PC-3 (cell line): ENCODE measurements around the gene GPR146. TPM values are rescaled to one million over a fixed set of nuclear protein-coding genes. Genes with fewer than 3 reads are reported as not detected.

Source experiments
- ATAC-seq: fragments of 200-7000 bp; cut with Tn5 transposase; 2 replicates; pipeline ENCODE4 v1.9.1; 2020; ENCODE audit warnings: mild to moderate bottlenecking, moderate library complexity
- BruUV-seq: library from RNA; stranded (reverse); fragments of 400-500 nt; replicated peaks from 2 replicates; lab custom pipeline; 2021; lab: Mats Ljungman, UMichigan
- CTCF ChIA-PET: fragments of 300-600 bp; sonication (Branson Sonifier 250); formaldehyde crosslinking; loops from one replicate; lab custom pipeline; 2022; ENCODE audit warnings: antibody characterized with exemption; lab: Charles Lee
- POLR2A ChIA-PET: fragments of 300-600 bp; sonication (Branson Sonifier 250); formaldehyde crosslinking; loops from one replicate; lab custom pipeline; 2022; ENCODE audit warnings: antibody characterized with exemption; ENCODE audit not compliant: unreplicated experiment; lab: Charles Lee
- DNase-seq: peaks from one replicate; pipeline ENCODE4 v3.0.0-alpha.2; 2015
- H2AFZ ChIP-seq: fragments of 300-600 bp; sonication (generic); 2 replicates; pipeline ENCODE4 v1.6.0; 2016; ENCODE audit warnings: antibody characterized with exemption, low read length
- H3F3A ChIP-seq: fragments of 300-600 bp; sonication (generic); one replicate; pipeline ENCODE4 v1.6.0; 2017; ENCODE audit warnings: antibody characterized with exemption, low read length, control low read depth, mild to moderate bottlenecking; ENCODE audit not compliant: unreplicated experiment
- H3K27ac ChIP-seq: fragments of 300-600 bp; sonication (generic); 2 replicates; pipeline ENCODE4 v1.5.1; 2016; ENCODE audit warnings: mild to moderate bottlenecking, low read length
- H3K27me3 ChIP-seq: fragments of 300-600 bp; sonication (generic); 2 replicates; pipeline ENCODE4 v1.6.1; 2016; ENCODE audit warnings: low read length, mixed read lengths
- H3K36me3 ChIP-seq: fragments of 300-600 bp; sonication (generic); 2 replicates; pipeline ENCODE4 v1.6.1; 2016; ENCODE audit warnings: low read depth, mixed run types, low read length, mixed read lengths
- H3K4me1 ChIP-seq: fragments of 300-600 bp; sonication (generic); 2 replicates; pipeline ENCODE4 v1.5.1; 2016; ENCODE audit warnings: low read length; ENCODE audit not compliant: insufficient read depth
- H3K4me2 ChIP-seq: fragments of 300-600 bp; sonication (generic); 2 replicates; pipeline ENCODE4 v1.6.0; 2016; ENCODE audit warnings: low read length
- H3K4me3 ChIP-seq: fragments of 300-600 bp; sonication (generic); 2 replicates; pipeline ENCODE4 v1.5.1; 2016; ENCODE audit warnings: mild to moderate bottlenecking, low read length, mixed read lengths
- H3K79me2 ChIP-seq: fragments of 300-600 bp; sonication (generic); 2 replicates; pipeline ENCODE4 v1.6.1; 2017; ENCODE audit warnings: low read length, mixed read lengths
- H3K9ac ChIP-seq: fragments of 300-600 bp; sonication (generic); 2 replicates; pipeline ENCODE4 v1.6.0; 2016; ENCODE audit warnings: mild to moderate bottlenecking, low read length
- H3K9me2 ChIP-seq: fragments of 300-600 bp; sonication (generic); replicated peaks from 2 replicates; pipeline ENCODE4 v1.6.1; 2016; ENCODE audit warnings: mixed run types, low read length, mixed read lengths
- H3K9me3 ChIP-seq: fragments of 300-600 bp; sonication (generic); 2 replicates; pipeline ENCODE4 v1.6.1; 2016; ENCODE audit warnings: low read length, mixed read lengths
- H4K20me1 ChIP-seq: fragments of 300-600 bp; sonication (generic); 2 replicates; pipeline ENCODE4 v1.6.1; 2016; ENCODE audit warnings: low read length, mixed read lengths
- EZH2 ChIP-seq: fragments of 300-600 bp; sonication (generic); IDR thresholded peaks from one replicate; pipeline ENCODE4 v1.6.1; 2017; ENCODE audit warnings: antibody characterized with exemption, mild to moderate bottlenecking, low read length; ENCODE audit not compliant: unreplicated experiment
- EZH2phosphoT487 ChIP-seq: fragments of 300-600 bp; sonication (generic); IDR thresholded peaks from 2 replicates; pipeline ENCODE4 v1.6.1; 2018; ENCODE audit warnings: mild to moderate bottlenecking, antibody characterized with exemption, low read length, borderline replicate concordance
- intact Hi-C: fragments of 100-400 bp; cut with micrococcal nuclease; formaldehyde crosslinking; loops from 2 replicates; pipeline ENCODE4 v1.9.0; 2023
- total RNA-seq: library from RNA; depleted of rRNA; stranded (reverse); fragments of >200 nt; gene quantifications from 2 replicates; pipeline ENCODE4 v1.2.3, GENCODE V29; 2014
- TF ChIP-seq, protein P1 (sequence below): fragments of 300-600 bp; sonication (generic); conservative IDR thresholded peaks from 2 replicates; pipeline ENCODE4 v1.5.1; 2017; ENCODE audit warnings: antibody characterized with exemption, low read depth, mild to moderate bottlenecking, low read length

The GPR146 gene
- total RNA-seq, 1 experiment from 2014 or later: 2.7 TPM

DNA sequence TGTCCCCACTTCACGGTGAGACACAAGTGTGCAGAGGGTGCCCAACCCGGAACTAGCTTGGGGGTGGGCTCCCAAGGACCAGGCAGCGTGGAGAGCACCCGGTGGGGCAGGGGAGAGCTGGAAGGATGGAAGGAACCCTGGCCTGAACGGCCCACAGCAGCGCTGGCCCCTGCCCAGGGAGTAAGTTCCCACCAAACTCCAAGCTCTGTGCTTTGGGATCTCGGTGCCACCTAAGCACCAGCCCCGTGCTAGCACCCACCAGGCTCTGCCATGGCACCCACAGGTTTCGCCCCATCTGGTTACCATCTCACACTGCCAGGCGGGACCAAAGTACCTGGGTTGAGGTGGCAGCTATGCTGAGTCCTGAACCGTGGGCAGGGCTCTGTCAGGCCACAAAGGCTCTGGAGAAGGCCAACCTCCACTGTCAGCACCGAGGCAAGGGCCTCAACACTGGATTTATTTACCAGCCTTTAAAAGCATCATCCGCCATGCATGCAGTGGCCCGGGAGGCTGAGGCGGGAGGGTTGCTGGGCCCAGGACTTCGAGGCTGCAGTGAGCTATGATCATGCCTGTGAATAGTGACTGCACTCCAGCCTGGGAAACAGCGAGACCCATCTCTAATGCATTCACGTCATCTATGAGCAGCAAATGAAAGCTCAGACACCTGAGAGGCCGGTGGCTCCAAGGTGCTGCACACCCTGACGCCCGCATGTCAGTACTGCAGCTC lies 59.6 kb downstream of the GPR146 start:
- H3K9ac ChIP-seq: no peak overlapping the region
- no peaks in the 10 kb centered on the region for H3K4me1 ChIP-seq
- POLR2A ChIA-PET: no interaction called here
- no peaks in the 10 kb centered on the region for H3K79me2 ChIP-seq
- H3K4me3 ChIP-seq: no peak overlapping the region
- no peak for DNase-seq
- TF ChIP-seq EZH2 (no peak), EZH2phosphoT487 (no peak)
- TF ChIP-seq, protein P1, sequence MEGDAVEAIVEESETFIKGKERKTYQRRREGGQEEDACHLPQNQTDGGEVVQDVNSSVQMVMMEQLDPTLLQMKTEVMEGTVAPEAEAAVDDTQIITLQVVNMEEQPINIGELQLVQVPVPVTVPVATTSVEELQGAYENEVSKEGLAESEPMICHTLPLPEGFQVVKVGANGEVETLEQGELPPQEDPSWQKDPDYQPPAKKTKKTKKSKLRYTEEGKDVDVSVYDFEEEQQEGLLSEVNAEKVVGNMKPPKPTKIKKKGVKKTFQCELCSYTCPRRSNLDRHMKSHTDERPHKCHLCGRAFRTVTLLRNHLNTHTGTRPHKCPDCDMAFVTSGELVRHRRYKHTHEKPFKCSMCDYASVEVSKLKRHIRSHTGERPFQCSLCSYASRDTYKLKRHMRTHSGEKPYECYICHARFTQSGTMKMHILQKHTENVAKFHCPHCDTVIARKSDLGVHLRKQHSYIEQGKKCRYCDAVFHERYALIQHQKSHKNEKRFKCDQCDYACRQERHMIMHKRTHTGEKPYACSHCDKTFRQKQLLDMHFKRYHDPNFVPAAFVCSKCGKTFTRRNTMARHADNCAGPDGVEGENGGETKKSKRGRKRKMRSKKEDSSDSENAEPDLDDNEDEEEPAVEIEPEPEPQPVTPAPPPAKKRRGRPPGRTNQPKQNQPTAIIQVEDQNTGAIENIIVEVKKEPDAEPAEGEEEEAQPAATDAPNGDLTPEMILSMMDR: no peak
- no peak overlapping the region for H3K27ac ChIP-seq
- CTCF ChIA-PET: no interaction called here
- no TSS peak for BruUV-seq
- intact Hi-C loops: no loop called here
- H4K20me1 ChIP-seq: no peaks in the 10 kb centered on the region
- H3K36me3 ChIP-seq: no peaks in the 10 kb centered on the region
- no peak for ATAC-seq
- H3K27me3 ChIP-seq: no peaks in the 10 kb centered on the region
- no peaks in the 10 kb centered on the region for H3F3A ChIP-seq
- no peak overlapping the region for H3K4me2 ChIP-seq
- no peaks in the 10 kb centered on the region for H3K9me2 ChIP-seq
- H3K9me3 ChIP-seq: no peaks in the 10 kb centered on the region
- no peak overlapping the region for H2AFZ ChIP-seq

GRCh38 chr7:1104516-1105179 lies 60.3 kb downstream of the GPR146 start:
- Histone ChIP-seq H4K20me1 (no peaks in the 10 kb centered on the region), H3F3A (no peaks in the 10 kb centered on the region), H3K27me3 (no peaks in the 10 kb centered on the region), H3K9me3 (no peaks in the 10 kb centered on the region), H3K4me3 (no peak overlapping the region), H3K79me2 (no peaks in the 10 kb centered on the region), H3K9me2 (no peaks in the 10 kb centered on the region), H3K36me3 (no peaks in the 10 kb centered on the region), H3K4me2 (no peak overlapping the region), H3K4me1 (no peaks in the 10 kb centered on the region), H3K27ac (no peak overlapping the region), H2AFZ (no peak overlapping the region), H3K9ac (no peak overlapping the region)
- no peak for TF ChIP-seq EZH2phosphoT487
- TF ChIP-seq, protein P1: no peak
- TF ChIP-seq EZH2: no peak
- BruUV-seq: no TSS peak
- ChIA-PET CTCF (no interaction called here), POLR2A (no interaction called here)
- DNase-seq (no peak), ATAC-seq (no peak)
- intact Hi-C loops: no loop called here

DNA sequence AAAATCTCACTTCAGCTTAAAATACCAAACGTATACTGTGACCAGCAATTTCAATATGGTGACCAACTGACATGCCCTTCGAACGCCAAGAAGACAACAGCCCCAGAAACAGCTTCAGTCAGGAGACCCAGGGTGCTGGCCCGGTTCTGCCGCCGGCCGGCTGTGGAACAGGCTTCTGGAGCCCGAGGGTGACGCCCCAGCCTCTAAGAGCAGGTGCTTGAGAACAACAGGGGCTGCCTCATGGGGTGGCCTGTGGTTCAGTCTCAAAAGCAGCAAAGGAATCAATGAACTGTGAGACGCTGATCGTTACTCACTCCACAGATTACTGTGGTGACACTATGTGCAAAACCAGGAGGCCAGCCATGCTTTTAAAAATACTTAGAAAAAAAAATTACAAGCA lies 60.8 kb downstream of the GPR146 start:
- no peaks in the 10 kb centered on the region for H4K20me1 ChIP-seq
- intact Hi-C loops: no loop called here
- POLR2A ChIA-PET: no interaction called here
- H3K9me3 ChIP-seq: no peaks in the 10 kb centered on the region
- no peaks in the 10 kb centered on the region for H3F3A ChIP-seq
- no TSS peak for BruUV-seq
- no peak overlapping the region for H2AFZ ChIP-seq
- CTCF ChIA-PET: no interaction called here
- DNase-seq: no peak
- no peaks in the 10 kb centered on the region for H3K9me2 ChIP-seq
- no peak overlapping the region for H3K27ac ChIP-seq
- no peaks in the 10 kb centered on the region for H3K4me1 ChIP-seq
- H3K4me2 ChIP-seq: no peak overlapping the region
- TF ChIP-seq EZH2phosphoT487 (no peak), EZH2 (no peak)
- TF ChIP-seq, protein P1: no peak
- no peak overlapping the region for H3K4me3 ChIP-seq
- H3K79me2 ChIP-seq: no peaks in the 10 kb centered on the region
- no peaks in the 10 kb centered on the region for H3K36me3 ChIP-seq
- H3K27me3 ChIP-seq: no peaks in the 10 kb centered on the region
- H3K9ac ChIP-seq: no peak overlapping the region
- ATAC-seq: no peak
